C4-2B (cell line): Measurements from ENCODE around the gene PTMA.

Source experiments
- CTCF ChIP-seq: fragments of 450-650 bp; conservative IDR thresholded peaks from 2 replicates; pipeline ENCODE4 v1.5.1; 2017; ENCODE audit warnings: mild to moderate bottlenecking
- ZFX ChIP-seq: fragments of 450-650 bp; IDR thresholded peaks from 2 replicates; pipeline ENCODE4 v1.6.1; 2017

DNA sequence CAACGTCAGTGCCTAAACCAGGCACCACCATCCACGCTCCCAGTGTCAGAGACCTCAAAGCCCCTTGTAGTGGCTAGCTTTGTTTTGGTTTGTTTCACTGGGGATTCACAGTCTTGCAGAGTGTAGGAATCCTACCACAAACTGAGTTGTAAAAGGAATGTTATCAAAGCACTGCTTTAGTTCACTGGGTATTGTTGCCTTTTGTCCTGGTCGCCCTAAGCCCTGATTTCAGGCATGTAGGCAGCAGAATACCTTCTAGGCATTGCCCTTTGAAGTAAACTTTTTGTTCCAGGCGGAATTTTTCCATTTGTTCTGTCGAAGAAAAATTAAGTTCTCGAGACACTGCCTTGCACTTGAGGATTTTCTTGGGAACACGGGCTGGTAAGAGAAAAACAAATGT is 29.4 kb downstream of the PTMA start:
- TF ChIP-seq CTCF (no peak), ZFX (no peak)
